ENCODE data around the gene SYTL2.

SYTL2 gene

DNA sequence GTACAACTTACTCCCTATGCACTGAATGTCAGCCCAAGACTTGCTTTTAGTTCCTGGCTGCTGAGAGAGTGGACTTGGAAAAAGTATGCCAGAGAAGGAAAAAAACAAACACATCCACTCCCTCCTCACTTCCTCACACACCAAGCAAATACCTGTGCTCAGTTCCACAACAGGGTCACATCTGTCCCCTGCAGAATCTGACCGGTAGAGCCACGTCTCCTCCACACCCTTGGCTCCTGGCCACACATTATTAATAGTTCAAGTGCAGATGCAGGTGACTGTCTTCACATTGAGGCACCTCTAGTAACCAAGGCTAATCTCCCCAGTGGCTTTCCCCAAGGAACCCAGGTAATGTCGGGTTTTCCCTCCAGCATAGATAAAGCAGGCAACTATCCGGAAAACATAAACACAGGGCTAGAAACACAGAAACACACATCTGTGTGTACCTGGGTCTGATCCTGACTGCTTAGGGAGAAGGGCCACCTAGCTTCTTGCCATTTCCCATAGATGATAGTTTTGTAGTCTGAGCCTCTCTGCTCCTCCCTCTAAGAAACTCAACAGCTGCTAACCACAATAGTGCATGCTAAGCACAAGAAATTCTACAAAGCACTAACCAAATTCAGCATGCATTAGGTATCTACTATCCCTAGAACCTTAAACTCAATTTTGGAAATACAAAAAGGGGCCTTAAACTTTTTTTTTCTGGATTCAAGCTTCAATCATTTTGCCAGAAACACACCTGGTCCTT is 10.2 kb downstream of the SYTL2 start:
- H3K27me3 ChIP-seq, result no peaks in the 10 kb centered on the region; the same call in none of the 2 replicates
- TF ChIP-seq, protein P1, sequence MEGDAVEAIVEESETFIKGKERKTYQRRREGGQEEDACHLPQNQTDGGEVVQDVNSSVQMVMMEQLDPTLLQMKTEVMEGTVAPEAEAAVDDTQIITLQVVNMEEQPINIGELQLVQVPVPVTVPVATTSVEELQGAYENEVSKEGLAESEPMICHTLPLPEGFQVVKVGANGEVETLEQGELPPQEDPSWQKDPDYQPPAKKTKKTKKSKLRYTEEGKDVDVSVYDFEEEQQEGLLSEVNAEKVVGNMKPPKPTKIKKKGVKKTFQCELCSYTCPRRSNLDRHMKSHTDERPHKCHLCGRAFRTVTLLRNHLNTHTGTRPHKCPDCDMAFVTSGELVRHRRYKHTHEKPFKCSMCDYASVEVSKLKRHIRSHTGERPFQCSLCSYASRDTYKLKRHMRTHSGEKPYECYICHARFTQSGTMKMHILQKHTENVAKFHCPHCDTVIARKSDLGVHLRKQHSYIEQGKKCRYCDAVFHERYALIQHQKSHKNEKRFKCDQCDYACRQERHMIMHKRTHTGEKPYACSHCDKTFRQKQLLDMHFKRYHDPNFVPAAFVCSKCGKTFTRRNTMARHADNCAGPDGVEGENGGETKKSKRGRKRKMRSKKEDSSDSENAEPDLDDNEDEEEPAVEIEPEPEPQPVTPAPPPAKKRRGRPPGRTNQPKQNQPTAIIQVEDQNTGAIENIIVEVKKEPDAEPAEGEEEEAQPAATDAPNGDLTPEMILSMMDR (IDR thresholded peaks at IDR 0.05; ENCODE audit: low read depth, low read length), result no peak
- H3K36me3 ChIP-seq, result no peaks in the 10 kb centered on the region
- no peaks in the 10 kb centered on the region for H3K4me1 ChIP-seq
- no peak for DNase-seq
- H3K9me3 ChIP-seq, result no peaks in the 10 kb centered on the region
- H3K4me3 ChIP-seq (ENCODE audit: low read depth, low read length), result no peak overlapping the region

DNA sequence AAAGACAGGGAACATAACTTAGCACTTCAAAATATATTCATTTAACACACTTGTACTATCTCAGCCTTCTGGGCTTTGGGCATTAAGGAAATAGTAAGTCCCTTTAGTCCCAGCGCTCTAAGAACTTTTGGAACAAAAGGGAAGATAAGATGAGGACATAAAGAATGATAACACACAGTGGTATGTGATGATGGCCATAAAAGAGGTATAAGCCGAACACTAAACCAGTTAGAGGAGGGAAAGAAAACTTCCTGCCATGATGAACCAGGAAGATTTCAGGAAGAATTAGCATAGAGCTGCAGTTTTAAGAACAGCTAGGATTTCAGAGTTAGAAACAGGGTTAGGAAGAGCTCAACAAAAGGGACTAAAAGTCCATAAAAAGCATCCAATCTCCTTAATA is 11.8 kb downstream of the SYTL2 start:
- H3K27me3 ChIP-seq, result no peaks in the 10 kb centered on the region; the same call in none of the 2 replicates
- H3K4me3 ChIP-seq (ENCODE audit: low read depth, low read length), result no peak overlapping the region
- H3K9me3 ChIP-seq, result no peaks in the 10 kb centered on the region
- DNase-seq, result no peak
- no peaks in the 10 kb centered on the region for H3K36me3 ChIP-seq
- no peaks in the 10 kb centered on the region for H3K4me1 ChIP-seq
- TF ChIP-seq, protein P1 (IDR thresholded peaks at IDR 0.05; ENCODE audit: low read depth, low read length), result no peak

DNA sequence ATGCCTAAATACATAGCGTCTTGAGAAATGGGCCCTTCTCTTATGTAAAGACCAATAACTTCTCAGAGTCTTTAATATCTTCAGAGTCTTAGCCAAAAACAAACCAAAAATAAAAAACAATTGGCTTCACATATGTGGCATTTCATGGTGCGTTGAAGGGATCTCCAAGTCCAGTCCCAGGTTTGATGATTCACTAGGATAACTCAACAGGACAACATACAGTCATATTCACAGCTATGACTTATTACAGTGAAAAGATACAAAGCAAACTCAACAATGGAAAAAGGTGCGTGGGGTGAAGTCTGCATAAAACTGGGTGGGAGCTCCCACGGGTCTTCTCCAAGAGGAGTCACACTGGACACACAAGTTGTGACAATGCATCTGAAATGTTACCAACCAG is 12.6 kb downstream of the SYTL2 start:
- Histone ChIP-seq H3K4me3 (ENCODE audit: low read depth, low read length) (no peak overlapping the region), H3K9me3 (no peaks in the 10 kb centered on the region), H3K36me3 (no peaks in the 10 kb centered on the region), H3K27me3 (no peaks in the 10 kb centered on the region; the same call in none of the 2 replicates), H3K4me1 (no peaks in the 10 kb centered on the region)
- no peak for DNase-seq
- TF ChIP-seq, protein P1 (IDR thresholded peaks at IDR 0.05; ENCODE audit: low read depth, low read length), result no peak

DNA sequence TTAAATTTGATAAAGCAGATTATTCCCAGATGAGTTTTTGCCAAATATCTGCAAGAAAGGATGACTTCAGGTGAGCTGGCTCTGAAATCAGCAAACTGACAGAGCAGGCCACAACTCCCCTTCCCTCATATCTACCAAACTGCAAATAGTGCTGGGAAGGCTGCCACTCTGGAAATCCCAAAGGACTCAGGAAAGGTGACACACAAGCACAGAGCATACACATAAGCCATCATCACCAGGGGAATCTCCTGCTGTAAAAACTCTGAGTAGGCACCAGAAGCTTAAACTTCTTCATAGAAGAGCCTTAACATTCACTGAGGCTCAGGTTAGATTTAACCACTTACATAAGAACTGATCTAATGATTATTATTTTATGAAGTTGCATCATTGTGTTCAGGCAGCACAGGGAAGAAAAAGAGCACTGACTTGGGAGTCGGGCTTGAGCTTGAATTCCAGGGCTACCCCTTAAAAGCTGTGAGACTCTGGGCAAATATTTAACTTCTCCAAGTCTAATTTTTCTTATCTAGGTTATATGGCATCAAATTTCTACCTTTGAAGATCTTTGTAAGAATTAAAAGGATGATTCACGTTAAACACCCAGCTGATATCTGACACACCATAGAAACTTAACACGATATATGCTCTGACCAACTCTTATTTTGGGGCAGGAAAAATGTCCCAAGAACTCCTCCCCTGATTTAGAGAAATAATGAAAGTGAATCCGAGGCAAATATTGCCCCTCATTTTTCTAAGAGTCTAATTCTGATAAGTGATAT is 15.0 kb downstream of the SYTL2 start:
- no peak for DNase-seq
- Histone ChIP-seq H3K27me3 (no peaks in the 10 kb centered on the region; the same call in none of the 2 replicates), H3K9me3 (no peaks in the 10 kb centered on the region), H3K36me3 (no peaks in the 10 kb centered on the region), H3K4me3 (ENCODE audit: low read depth, low read length) (no peak overlapping the region), H3K4me1 (no peaks in the 10 kb centered on the region)
- TF ChIP-seq, protein P1 (IDR thresholded peaks at IDR 0.05; ENCODE audit: low read depth, low read length), result no peak

DNA sequence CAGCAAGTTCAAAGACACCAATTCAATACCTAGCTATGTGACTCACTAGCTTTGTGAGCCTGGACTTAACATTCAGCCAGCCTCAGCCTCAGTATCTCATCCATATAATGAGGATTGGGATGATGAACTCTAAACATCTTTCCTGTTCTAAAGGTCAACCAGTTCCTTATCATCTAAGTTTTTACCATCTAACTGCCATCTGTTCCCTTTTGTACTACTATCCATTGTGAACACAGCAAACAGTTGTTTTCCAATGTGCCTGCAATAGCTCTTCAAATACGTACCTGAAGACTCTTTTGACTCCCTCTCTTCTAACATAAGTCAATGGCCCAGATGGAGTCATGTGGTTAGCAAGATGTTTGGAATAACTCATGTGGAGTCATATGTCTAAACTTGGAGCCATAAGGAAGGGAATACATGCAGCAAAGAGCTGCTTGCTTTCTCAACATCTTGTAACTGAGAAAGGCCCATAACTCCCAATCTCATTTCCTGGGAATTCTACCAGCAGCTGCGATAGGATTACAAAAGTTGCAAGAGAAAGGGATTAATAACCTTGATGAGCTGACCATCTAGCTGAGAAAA is 19.4 kb downstream of the SYTL2 start:
- TF ChIP-seq, protein P1 (IDR thresholded peaks at IDR 0.05; ENCODE audit: low read depth, low read length), result no peak
- H3K4me1 ChIP-seq, result no peaks in the 10 kb centered on the region

More for the DNA sequence above, 19.4 kb downstream of the SYTL2 start:
- Histone ChIP-seq H3K36me3 (no peaks in the 10 kb centered on the region), H3K9me3 (no peaks in the 10 kb centered on the region), H3K4me3 (ENCODE audit: low read depth, low read length) (no peak overlapping the region), H3K27me3 (no peaks in the 10 kb centered on the region)
- DNase-seq, result no peak

Measured in BE2C (cell line).